Mammary epithelial cell (primary cell): ENCODE measurements around the gene SELENON.

Experiments
- CTCF ChIP-seq, 2 donors: IDR thresholded peaks in 1 of 2; conservative IDR thresholded peaks in 1 of 2; 2 replicates each; pipeline ENCODE4 v1.5.1; 2011 to 2012; ENCODE audit warnings: inconsistent platforms in 2 of 2, low read length in 2 of 2, mild to moderate bottlenecking in 2 of 2, control low read depth in 1 of 2, low read depth in 1 of 2; ENCODE audit not compliant: insufficient read depth in 1 of 2; ENCODE audit errors: extremely low read depth in 1 of 2
- EZH2 ChIP-seq: IDR thresholded peaks from 2 replicates; pipeline ENCODE4 v1.6.1; 2012; ENCODE audit warnings: low read length, inconsistent platforms, borderline replicate concordance

- TF ChIP-seq CTCF (conservative IDR thresholded peaks at IDR 0.05 in 1 of 2, IDR thresholded peaks at IDR 0.05 in 1 of 2; ENCODE audit: extremely low read depth in 1 of 2, insufficient read depth in 1 of 2, low read depth in 1 of 2, low read length in 2 of 2) (no peak), EZH2 (no peak)
Measured at GRCh38 chr1:25829046-25829445, 29.1 kb downstream of the SELENON start.
